Smooth muscle cell (in vitro differentiated cells): ENCODE data around the gene SMC1B. TPM values are rescaled to one million over a fixed set of nuclear protein-coding genes. Genes with fewer than 3 reads are reported as not detected.

ENCODE experiments used
- DNase-seq: peaks from one replicate; lab custom pipeline; 2025; ENCODE audit not compliant: unreplicated experiment; lab: John Stamatoyannopoulos, UW
- H2AFZ ChIP-seq: fragments of 200-600 bp; sonication (generic); 2 replicates; pipeline ENCODE4 v1.6.0; 2016; ENCODE audit warnings: antibody characterized with exemption, low read depth, mild to moderate bottlenecking
- H3F3A ChIP-seq: fragments of 200-600 bp; sonication (generic); 2 replicates; pipeline ENCODE4 v1.6.0; 2017; ENCODE audit warnings: antibody characterized with exemption, low read depth
- H3K27ac ChIP-seq: fragments of 200-600 bp; sonication (generic); 2 replicates; pipeline ENCODE4 v1.5.1; 2016; ENCODE audit warnings: low read depth, mild to moderate bottlenecking
- H3K27me3 ChIP-seq: fragments of 200-600 bp; sonication (generic); 2 replicates; pipeline ENCODE4 v1.6.1; 2016; ENCODE audit warnings: low read depth, mild to moderate bottlenecking
- H3K36me3 ChIP-seq: fragments of 200-600 bp; sonication (generic); 2 replicates; pipeline ENCODE4 v1.5.1; 2016; ENCODE audit warnings: low read depth
- H3K4me1 ChIP-seq: fragments of 200-600 bp; sonication (generic); 2 replicates; pipeline ENCODE4 v1.5.1; 2016; ENCODE audit warnings: low read depth
- H3K4me2 ChIP-seq: fragments of 200-600 bp; sonication (generic); 2 replicates; pipeline ENCODE4 v1.6.0; 2016; ENCODE audit warnings: mild to moderate bottlenecking
- H3K4me3 ChIP-seq: fragments of 200-600 bp; sonication (generic); 2 replicates; pipeline ENCODE4 v1.5.1; 2016; ENCODE audit warnings: mild to moderate bottlenecking
- H3K79me2 ChIP-seq: fragments of 200-600 bp; sonication (generic); 2 replicates; pipeline ENCODE4 v1.6.0; 2016; ENCODE audit warnings: low read depth, mild to moderate bottlenecking
- H3K9ac ChIP-seq: fragments of 200-600 bp; sonication (generic); 2 replicates; pipeline ENCODE4 v1.6.0; 2016; ENCODE audit warnings: low read depth
- H3K9me3 ChIP-seq: fragments of 200-600 bp; sonication (generic); replicated peaks from 2 replicates; pipeline ENCODE4 v1.5.1; 2016; ENCODE audit warnings: low read depth
- H4K20me1 ChIP-seq: fragments of 200-600 bp; sonication (generic); 2 replicates; pipeline ENCODE4 v1.6.0; 2016; ENCODE audit warnings: low read depth
- whole genome bisulfite sequencing: methylation state at CpG from one replicate; pipeline ENCODE4 v1.1.7; 2016; ENCODE audit warnings: low lambda C conversion rate; 5-methylcytosine and 5-hydroxymethylcytosine counted together
- polyA plus RNA-seq: library from polyadenylated mRNA; unstranded; fragments of >200 nt; fragmentation: Nextera tagmentation; extraction: Ambion mirVana; gene quantifications from 2 replicates; pipeline ENCODE4 v1.2.1, GENCODE V29; 2016
- total RNA-seq: library from RNA; depleted of rRNA; stranded (reverse); fragments of >200 nt; gene quantifications from 2 replicates; pipeline ENCODE4 v1.2.3, GENCODE V29; 2014
- TF ChIP-seq, protein P1 (sequence below): fragments of 200-600 bp; sonication (generic); IDR thresholded peaks from 2 replicates; pipeline ENCODE4 v1.5.1; 2017; ENCODE audit warnings: borderline replicate concordance, mild to moderate bottlenecking, antibody characterized with exemption; ENCODE audit not compliant: insufficient read depth, poor library complexity, severe bottlenecking

The SMC1B gene
- total and polyA plus RNA-seq, 2 experiments from 2014 or later, result 0.06 TPM; not detected in 1

DNA sequence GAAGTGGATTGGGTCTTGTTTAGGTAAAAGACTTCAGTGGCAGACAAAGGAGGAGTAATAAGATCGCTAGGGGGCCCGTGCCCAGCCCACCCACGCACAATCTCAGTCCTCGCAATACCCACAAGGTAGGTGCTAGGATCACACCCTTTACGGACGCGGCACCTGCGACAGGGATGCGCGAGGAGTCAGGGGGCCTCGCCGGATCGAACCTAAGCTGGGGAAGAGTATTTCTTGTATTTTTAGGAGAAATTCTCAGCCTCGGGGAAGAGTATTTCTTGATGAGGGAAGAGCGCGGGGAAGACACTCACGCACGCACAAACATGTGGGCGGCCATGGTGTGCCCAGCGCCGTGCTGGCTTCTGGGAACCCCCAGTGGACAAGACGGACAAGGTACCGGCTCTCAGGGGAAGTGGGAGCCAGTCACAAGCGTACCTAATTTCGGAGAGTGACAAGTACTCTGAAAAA is 104.4 kb downstream of the SMC1B start:
- H2AFZ ChIP-seq, result peak overlapping the region; percentile 78
- peaks cover 10% of the 10 kb centered on the region for H4K20me1 ChIP-seq
- peak overlapping the region; percentile 100 for H3K4me2 ChIP-seq
- H3K79me2 ChIP-seq, result peaks cover 34% of the 10 kb centered on the region
- peak overlapping the region; percentile 91 for H3K4me3 ChIP-seq
- no peaks in the 10 kb centered on the region for H3K9me3 ChIP-seq
- 46% methylated on average over 22 of the region's 25 CpGs for WGBS
- TF ChIP-seq, protein P1, sequence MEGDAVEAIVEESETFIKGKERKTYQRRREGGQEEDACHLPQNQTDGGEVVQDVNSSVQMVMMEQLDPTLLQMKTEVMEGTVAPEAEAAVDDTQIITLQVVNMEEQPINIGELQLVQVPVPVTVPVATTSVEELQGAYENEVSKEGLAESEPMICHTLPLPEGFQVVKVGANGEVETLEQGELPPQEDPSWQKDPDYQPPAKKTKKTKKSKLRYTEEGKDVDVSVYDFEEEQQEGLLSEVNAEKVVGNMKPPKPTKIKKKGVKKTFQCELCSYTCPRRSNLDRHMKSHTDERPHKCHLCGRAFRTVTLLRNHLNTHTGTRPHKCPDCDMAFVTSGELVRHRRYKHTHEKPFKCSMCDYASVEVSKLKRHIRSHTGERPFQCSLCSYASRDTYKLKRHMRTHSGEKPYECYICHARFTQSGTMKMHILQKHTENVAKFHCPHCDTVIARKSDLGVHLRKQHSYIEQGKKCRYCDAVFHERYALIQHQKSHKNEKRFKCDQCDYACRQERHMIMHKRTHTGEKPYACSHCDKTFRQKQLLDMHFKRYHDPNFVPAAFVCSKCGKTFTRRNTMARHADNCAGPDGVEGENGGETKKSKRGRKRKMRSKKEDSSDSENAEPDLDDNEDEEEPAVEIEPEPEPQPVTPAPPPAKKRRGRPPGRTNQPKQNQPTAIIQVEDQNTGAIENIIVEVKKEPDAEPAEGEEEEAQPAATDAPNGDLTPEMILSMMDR, result no peak
- no peaks in the 10 kb centered on the region for H3K27me3 ChIP-seq
- peak overlapping the region; percentile 1 for H3K27ac ChIP-seq
- peak overlapping the region; percentile 19 for H3K9ac ChIP-seq
- H3K4me1 ChIP-seq, result peaks cover 21% of the 10 kb centered on the region
- DNase-seq, result no peak
- H3K36me3 ChIP-seq, result no peaks in the 10 kb centered on the region
- H3F3A ChIP-seq, result no peaks in the 10 kb centered on the region

DNA sequence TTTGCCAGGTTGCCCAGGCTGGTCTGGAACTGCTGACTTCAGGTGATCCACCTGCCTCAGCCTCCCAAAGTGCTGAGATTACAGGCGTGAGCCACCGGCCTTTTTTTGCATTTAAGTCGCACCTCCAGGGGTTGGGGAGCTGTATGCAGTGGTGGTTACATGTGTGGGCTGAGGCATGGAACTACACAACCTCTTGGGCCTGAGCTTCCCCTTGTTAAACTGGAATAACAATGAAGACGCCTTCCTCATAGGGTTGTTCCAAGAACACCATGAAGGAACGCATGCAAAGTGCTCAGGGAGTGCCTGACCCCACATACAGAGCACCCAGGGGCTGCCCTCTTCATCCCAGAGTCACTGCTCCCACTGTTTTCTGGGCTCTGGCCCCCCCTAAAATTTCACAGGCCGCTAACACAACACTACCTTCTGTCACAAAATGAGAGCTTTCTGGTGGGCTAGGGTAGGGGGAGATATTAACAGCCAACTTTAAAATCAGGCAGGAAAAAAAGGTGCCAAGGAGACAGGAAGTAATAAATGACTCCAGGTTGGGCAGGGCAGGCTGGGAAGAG is 104.9 kb downstream of the SMC1B start:
- Histone ChIP-seq H3K79me2 (peaks cover 29% of the 10 kb centered on the region), H3K27ac (no peak overlapping the region), H4K20me1 (peaks cover 10% of the 10 kb centered on the region), H3K4me2 (no peak overlapping the region), H3K27me3 (no peaks in the 10 kb centered on the region), H3K36me3 (no peaks in the 10 kb centered on the region), H3K9me3 (no peaks in the 10 kb centered on the region), H3K4me1 (peaks cover 16% of the 10 kb centered on the region), H3K9ac (no peak overlapping the region), H3F3A (no peaks in the 10 kb centered on the region), H2AFZ (no peak overlapping the region), H3K4me3 (no peak overlapping the region)
- DNase-seq, result no peak
- TF ChIP-seq, protein P1, result no peak
- 89% methylated on average over 6 of the region's 6 CpGs for WGBS

DNA sequence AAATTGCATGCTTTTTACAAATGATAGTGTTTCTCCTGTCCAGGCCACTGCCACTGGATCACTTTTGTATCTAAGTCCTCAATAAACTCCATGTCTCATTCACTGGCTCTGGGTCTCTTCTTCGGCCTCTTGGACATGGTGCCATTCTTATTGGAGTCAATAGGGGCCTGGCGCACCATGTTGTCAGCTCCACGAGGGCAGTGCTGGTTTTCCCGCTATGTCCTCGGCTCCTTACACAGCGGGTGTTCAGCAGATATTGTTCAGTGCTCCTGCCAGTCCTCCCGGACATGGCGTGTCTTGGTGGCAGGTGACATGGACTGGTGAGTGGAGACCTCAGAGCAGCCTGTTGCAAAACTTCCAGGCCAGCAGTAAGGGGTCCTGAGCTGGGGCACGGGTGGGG is 107.3 kb downstream of the SMC1B start:
- no peak overlapping the region for H3K9ac ChIP-seq
- H3K79me2 ChIP-seq, result peaks cover 14% of the 10 kb centered on the region
- H3K4me3 ChIP-seq, result no peak overlapping the region
- H3K27me3 ChIP-seq, result no peaks in the 10 kb centered on the region
- H3K9me3 ChIP-seq, result no peaks in the 10 kb centered on the region
- no peak overlapping the region for H3K4me2 ChIP-seq
- no peak for DNase-seq
- H3F3A ChIP-seq, result no peaks in the 10 kb centered on the region
- TF ChIP-seq, protein P1, result no peak
- WGBS, result 95% methylated on average over 9 of the region's 9 CpGs
- H4K20me1 ChIP-seq, result peaks cover 6% of the 10 kb centered on the region
- H3K27ac ChIP-seq, result no peak overlapping the region
- H3K4me1 ChIP-seq, result peaks cover 8% of the 10 kb centered on the region
- no peaks in the 10 kb centered on the region for H3K36me3 ChIP-seq
- no peak overlapping the region for H2AFZ ChIP-seq
